ENCODE results near the gene MYO1G.

DNA sequence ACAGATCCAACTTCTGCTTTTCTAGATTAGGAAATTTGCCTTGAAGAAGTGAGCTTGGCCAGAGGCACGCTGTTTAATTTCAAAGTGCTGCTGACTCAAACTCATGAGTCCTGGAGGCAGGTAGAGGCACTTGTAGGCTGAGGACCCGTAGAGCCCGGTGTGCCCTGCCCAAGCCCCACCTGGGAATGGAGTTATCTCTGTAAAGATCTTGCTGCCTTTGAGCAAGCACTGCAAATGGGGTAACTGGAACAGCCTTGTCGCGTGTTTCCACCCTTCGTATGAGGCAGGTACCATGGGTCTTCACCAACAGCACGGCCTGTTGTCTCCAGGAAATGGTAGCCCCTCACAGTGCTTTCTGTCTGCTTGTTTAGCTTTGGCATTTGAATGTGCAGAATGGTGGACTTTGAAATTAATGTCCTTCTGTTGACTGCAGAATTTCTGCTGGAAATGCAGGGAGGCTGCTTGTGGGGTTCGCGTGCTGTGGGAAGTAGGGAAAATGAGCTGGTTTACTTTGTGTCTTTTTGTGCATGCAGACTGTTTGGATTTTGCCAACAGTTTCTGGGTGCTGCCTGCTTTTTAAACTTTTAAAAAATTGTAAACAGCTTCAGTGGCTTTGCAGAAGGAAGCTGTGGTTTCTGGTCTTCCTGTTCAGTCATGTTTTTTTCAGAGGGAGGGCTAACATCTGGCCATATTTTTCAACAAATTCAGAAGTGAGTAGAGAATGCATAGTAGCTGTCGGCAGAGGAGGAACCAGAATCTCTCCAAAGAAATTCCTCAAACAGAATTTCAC lies 48.4 kb upstream of the MYO1G start:
- TF ChIP-seq, protein P1, sequence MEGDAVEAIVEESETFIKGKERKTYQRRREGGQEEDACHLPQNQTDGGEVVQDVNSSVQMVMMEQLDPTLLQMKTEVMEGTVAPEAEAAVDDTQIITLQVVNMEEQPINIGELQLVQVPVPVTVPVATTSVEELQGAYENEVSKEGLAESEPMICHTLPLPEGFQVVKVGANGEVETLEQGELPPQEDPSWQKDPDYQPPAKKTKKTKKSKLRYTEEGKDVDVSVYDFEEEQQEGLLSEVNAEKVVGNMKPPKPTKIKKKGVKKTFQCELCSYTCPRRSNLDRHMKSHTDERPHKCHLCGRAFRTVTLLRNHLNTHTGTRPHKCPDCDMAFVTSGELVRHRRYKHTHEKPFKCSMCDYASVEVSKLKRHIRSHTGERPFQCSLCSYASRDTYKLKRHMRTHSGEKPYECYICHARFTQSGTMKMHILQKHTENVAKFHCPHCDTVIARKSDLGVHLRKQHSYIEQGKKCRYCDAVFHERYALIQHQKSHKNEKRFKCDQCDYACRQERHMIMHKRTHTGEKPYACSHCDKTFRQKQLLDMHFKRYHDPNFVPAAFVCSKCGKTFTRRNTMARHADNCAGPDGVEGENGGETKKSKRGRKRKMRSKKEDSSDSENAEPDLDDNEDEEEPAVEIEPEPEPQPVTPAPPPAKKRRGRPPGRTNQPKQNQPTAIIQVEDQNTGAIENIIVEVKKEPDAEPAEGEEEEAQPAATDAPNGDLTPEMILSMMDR (IDR thresholded peaks at IDR 0.05), result no peak
- TF ChIP-seq ZFX (IDR thresholded peaks at IDR 0.05; ENCODE audit: borderline replicate concordance), result no peak

All from 22Rv1 (cell line).